AG04450 (cell line): ENCODE measurements around the gene GDAP2. TPM values are rescaled to one million over a fixed set of nuclear protein-coding genes. Genes with fewer than 3 reads are reported as not detected.

ENCODE experiments used
- CTCF ChIA-PET: fragments of 300-600, 350-600 bp; formaldehyde crosslinking; extraction: SDS; loops from one replicate; lab custom pipeline; 2022; ENCODE audit warnings: antibody characterized with exemption, inconsistent platforms; lab: Charles Lee
- POLR2A ChIA-PET: fragments of 350-600 bp; formaldehyde crosslinking; extraction: SDS; loops from one replicate; lab custom pipeline; 2021; ENCODE audit warnings: antibody characterized with exemption, inconsistent platforms; lab: Yijun Ruan, JAX
- DNase-seq: peaks from one replicate; pipeline ENCODE4 v3.0.0-alpha.2; 2011; ENCODE audit warnings: low read depth, low spot score
- H3K27ac ChIP-seq: one replicate; pipeline ENCODE4 v1.5.1; 2012; ENCODE audit warnings: low read depth, low read length, control low read depth
- H3K27me3 ChIP-seq: one replicate; pipeline ENCODE4 v1.6.0; 2012; ENCODE audit warnings: low read length; ENCODE audit not compliant: control insufficient read depth, insufficient read depth
- H3K4me3 ChIP-seq: 2 replicates; pipeline ENCODE4 v1.5.1; 2011; ENCODE audit warnings: mild to moderate bottlenecking, low read depth, low read length, control low read depth
- H3K9me3 ChIP-seq: 2 replicates; pipeline ENCODE4 v1.5.1; 2012; ENCODE audit warnings: low read length; ENCODE audit not compliant: control insufficient read depth, insufficient read depth
- CTCF ChIP-seq: IDR thresholded peaks from 2 replicates; pipeline ENCODE4 v1.5.1; 2011; ENCODE audit warnings: low read depth, low read length, control low read depth, inconsistent platforms
- polyA plus RNA-seq: library from polyadenylated mRNA; depleted of rRNA; stranded (reverse); fragments of >200 nt; gene quantifications from 2 replicates; pipeline ENCODE4 v1.2.3, GENCODE V29; 2011; rRNA removed

The GDAP2 gene
- polyA plus RNA-seq, 1 experiment = 25.4 TPM

GRCh38 chr1:117814856-117815797 lies 114.3 kb downstream of the GDAP2 start:
- H3K27me3 ChIP-seq = no peaks in the 10 kb centered on the region
- no peak overlapping the region for H3K4me3 ChIP-seq
- H3K9me3 ChIP-seq = peaks cover 3% of the 10 kb centered on the region; the same call in 1 of the 2 replicates
- no peak for TF ChIP-seq CTCF
- POLR2A ChIA-PET = interaction anchor here (1.2 kb wide), 1 partner anchor 10 kb away, joined by 3 read pairs; no protein-coding TSS in a partner anchor
- DNase-seq = no peak
- peak overlapping the region; percentile 65 for H3K27ac ChIP-seq
- CTCF ChIA-PET = interaction anchor here (0.6 to 3.2 kb wide), 5 partner anchors 57 to 281 kb away, joined by 3 to 18 read pairs (median 3); no protein-coding TSS in a partner anchor

Other genes starting within 250 kb of the GDAP2 start
- 33.4 and 41.4 TPM in 2 replicates for gene WDR3, start 118 bp upstream of the GDAP2 start, polyA plus RNA-seq